GM23338 (cell line): Measurements from ENCODE around the gene FGF21. TPM values are rescaled to one million over a fixed set of nuclear protein-coding genes. Genes with fewer than 3 reads are reported as not detected.

Experiments used
- ATAC-seq: fragments of 200-7000 bp; cut with Tn5 transposase; 3 replicates; pipeline ENCODE4 v1.9.1; 2020
- DNase-seq: peaks from one replicate; pipeline ENCODE4 v3.0.0-alpha.2; 2015; ENCODE audit warnings: low spot score
- H2AFZ ChIP-seq: fragments of 200-600 bp; sonication (generic); 2 replicates; pipeline ENCODE4 v1.8.0; 2016; ENCODE audit warnings: antibody characterized with exemption, mild to moderate bottlenecking, moderate library complexity
- H3F3A ChIP-seq: fragments of 200-600 bp; sonication (generic); replicated peaks from 2 replicates; pipeline ENCODE4 v1.8.0; 2017; ENCODE audit warnings: antibody characterized with exemption, mixed run types, low read depth
- H3K27ac ChIP-seq: fragments of 200-600 bp; sonication (generic); 2 replicates; pipeline ENCODE4 v1.6.1; 2016; ENCODE audit warnings: low read depth
- H3K27me3 ChIP-seq: fragments of 200-600 bp; sonication (generic); 2 replicates; pipeline ENCODE4 v1.8.0; 2016; ENCODE audit warnings: mild to moderate bottlenecking, mixed run types, moderate library complexity; ENCODE audit not compliant: insufficient read depth
- H3K36me3 ChIP-seq: fragments of 200-600 bp; sonication (generic); 2 replicates; pipeline ENCODE4 v1.8.0; 2016; ENCODE audit warnings: mild to moderate bottlenecking; ENCODE audit not compliant: insufficient read depth
- H3K4me1 ChIP-seq: fragments of 200-600 bp; sonication (generic); 2 replicates; pipeline ENCODE4 v1.8.0; 2016; ENCODE audit warnings: mild to moderate bottlenecking, moderate library complexity; ENCODE audit not compliant: insufficient read depth
- H3K4me2 ChIP-seq: fragments of 200-600 bp; sonication (generic); 2 replicates; pipeline ENCODE4 v1.7.1; 2017; ENCODE audit warnings: mixed run types
- H3K4me3 ChIP-seq: fragments of 200-600 bp; sonication (generic); 2 replicates; pipeline ENCODE4 v1.6.1; 2016; ENCODE audit warnings: mixed run types
- H3K79me2 ChIP-seq: fragments of 200-600 bp; sonication (generic); replicated peaks from 2 replicates; pipeline ENCODE4 v1.8.0; 2017; ENCODE audit warnings: mild to moderate bottlenecking; ENCODE audit not compliant: insufficient read depth
- H3K9me2 ChIP-seq: fragments of 200-600 bp; sonication (generic); 2 replicates; pipeline ENCODE4 v1.8.0; 2017; ENCODE audit not compliant: insufficient read depth
- H4K20me1 ChIP-seq: fragments of 200-600 bp; sonication (generic); replicated peaks from 2 replicates; pipeline ENCODE4 v1.8.0; 2017; ENCODE audit warnings: mild to moderate bottlenecking; ENCODE audit not compliant: insufficient read depth
- H3K27ac Mint-ChIP-seq: 2 replicates; pipeline ENCODE4 v1.8.0; 2020; ENCODE audit warnings: inconsistent platforms, mild to moderate bottlenecking, moderate library complexity, mixed read lengths
- H3K27me3 Mint-ChIP-seq: 3 replicates; pipeline ENCODE4 v1.8.0; 2022; ENCODE audit warnings: low read depth, mild to moderate bottlenecking, moderate library complexity, mixed read lengths, inconsistent platforms; ENCODE audit not compliant: insufficient read depth, poor library complexity
- H3K36me3 Mint-ChIP-seq: 3 replicates; pipeline ENCODE4 v1.8.0; 2021; ENCODE audit warnings: low read depth, mild to moderate bottlenecking, inconsistent platforms, moderate library complexity, mixed read lengths
- H3K4me1 Mint-ChIP-seq: 3 replicates; pipeline ENCODE4 v1.8.0; 2020; ENCODE audit warnings: mild to moderate bottlenecking, inconsistent platforms, mixed read lengths
- H3K4me3 Mint-ChIP-seq: 3 replicates; pipeline ENCODE4 v1.8.0; 2021; ENCODE audit warnings: moderate library complexity, mild to moderate bottlenecking, inconsistent platforms, mixed read lengths
- H3K9me3 Mint-ChIP-seq: 3 replicates; pipeline ENCODE4 v1.8.0; 2020; ENCODE audit warnings: moderate library complexity, mild to moderate bottlenecking, inconsistent platforms, mixed read lengths
- CREB1 ChIP-seq: fragments of 250-450 bp; sonication (Bioruptor Pico); IDR thresholded peaks from 2 replicates; pipeline ENCODE4 v1.5.0; 2020; ENCODE audit warnings: low read depth, mild to moderate bottlenecking, moderate library complexity
- CTCF ChIP-seq, 2 experiments: fragments of 200-600 bp in 1 of 2; sonication (generic) in 1 of 2; conservative IDR thresholded peaks; 2 replicates each; pipeline versions ENCODE4 v1.5.1 to v1.6.1; 2016 to 2017; ENCODE audit warnings: antibody characterized with exemption in 2 of 2, low read depth in 2 of 2, mild to moderate bottlenecking in 2 of 2, moderate library complexity in 1 of 2
- EZH2 ChIP-seq: fragments of 200-600 bp; sonication (generic); IDR thresholded peaks from one replicate; pipeline ENCODE4 v1.8.0; 2017; ENCODE audit warnings: antibody characterized with exemption, mild to moderate bottlenecking, low read depth; ENCODE audit not compliant: unreplicated experiment
- EZH2phosphoT487 ChIP-seq: fragments of 200-600 bp; sonication (generic); IDR thresholded peaks from one replicate; pipeline ENCODE4 v1.8.1; 2018; ENCODE audit warnings: antibody characterized with exemption; ENCODE audit not compliant: unreplicated experiment
- POLR2AphosphoS5 ChIP-seq: IDR thresholded peaks from 2 replicates; pipeline ENCODE4 v1.6.1; 2016; ENCODE audit warnings: antibody characterized with exemption, low read depth
- STAT1 ChIP-seq: IDR thresholded peaks from one replicate; pipeline ENCODE4 v1.6.1; 2016; ENCODE audit warnings: antibody characterized with exemption; ENCODE audit not compliant: unreplicated experiment
- ZNF331 ChIP-seq: fragments of 250-450 bp; sonication (Bioruptor Pico); IDR thresholded peaks from 2 replicates; pipeline ENCODE4 v1.5.0; 2020; ENCODE audit warnings: low read depth, mild to moderate bottlenecking, moderate library complexity
- polyA plus RNA-seq: library from polyadenylated mRNA; unstranded; fragments of >200 nt; fragmentation: Nextera tagmentation; extraction: Ambion mirVana; gene quantifications from 2 replicates; pipeline ENCODE4 v1.2.1, GENCODE V29; 2016
- total RNA-seq: library from RNA; depleted of rRNA; stranded (reverse); fragments of >200 nt; shearing (Covaris generic); gene quantifications from 2 replicates; pipeline ENCODE4 v1.2.3, GENCODE V29; 2014

FGF21 gene
- total and polyA plus RNA-seq, 2 experiments from 2014 or later, result 0.78 to 1.3 TPM

- H3F3A ChIP-seq, result peaks cover 26% of the 10 kb centered on the region
- ATAC-seq, result peak; percentile 68
- peak overlapping the region; percentile 90 for H3K4me2 ChIP-seq
- H3K4me3 Mint-ChIP-seq, result peak overlapping the region; percentile 68
- peak overlapping the region; percentile 79 for H3K27ac ChIP-seq
- H3K4me3 ChIP-seq, result peak overlapping the region; percentile 68
- H3K79me2 ChIP-seq, result no peaks in the 10 kb centered on the region
- H3K4me1 ChIP-seq, result peaks cover 31% of the 10 kb centered on the region
- peaks cover 21% of the 10 kb centered on the region for H3K27me3 ChIP-seq
- peaks cover 33% of the 10 kb centered on the region for H3K4me1 Mint-ChIP-seq
- peaks cover 2% of the 10 kb centered on the region; the same call in 1 of the 2 replicates for H3K9me2 ChIP-seq
- DNase-seq, result peak; percentile 97
- peak overlapping the region; percentile 78; the same call in 1 of the 2 replicates for H2AFZ ChIP-seq
- H3K9me3 Mint-ChIP-seq, result peaks cover 5% of the 10 kb centered on the region; the same call in 2 of the 3 replicates
- H3K27me3 Mint-ChIP-seq, result peaks cover 39% of the 10 kb centered on the region
- no peaks in the 10 kb centered on the region for H3K36me3 ChIP-seq
- H3K36me3 Mint-ChIP-seq, result peaks cover 4% of the 10 kb centered on the region
- no peaks in the 10 kb centered on the region for H4K20me1 ChIP-seq
- TF ChIP-seq POLR2AphosphoS5 (peak; percentile 52), CTCF (conservative IDR thresholded peaks at IDR 0.05; ENCODE audit: low read depth in 2 of 2) (peak in 1 of 2 experiments; percentile 71; a peak in 2 of 4 replicates), EZH2 (peak; percentile 25), STAT1 (no peak), CREB1 (no peak)
- peak overlapping the region; percentile 92 for H3K27ac Mint-ChIP-seq
These were observed 16.5 kb upstream of the FGF21 start for GRCh38 chr19:48738557-48739403.

GRCh38 chr19:48739404-48740163, 15.7 kb upstream of the FGF21 start:
- H4K20me1 ChIP-seq, result no peaks in the 10 kb centered on the region
- H3F3A ChIP-seq, result peaks cover 26% of the 10 kb centered on the region
- no peak for DNase-seq
- ATAC-seq, result no peak
- H3K27me3 ChIP-seq, result peaks cover 21% of the 10 kb centered on the region
- TF ChIP-seq CTCF (conservative IDR thresholded peaks at IDR 0.05; ENCODE audit: low read depth in 2 of 2), result no peak
- no peak for TF ChIP-seq EZH2phosphoT487
- TF ChIP-seq ZNF331, result no peak
- TF ChIP-seq EZH2, result peak; percentile 49
- no peak for TF ChIP-seq STAT1
- H3K4me3 Mint-ChIP-seq, result peak overlapping the region; percentile 62
- H3K4me1 Mint-ChIP-seq, result peaks cover 33% of the 10 kb centered on the region
- no peaks in the 10 kb centered on the region for H3K36me3 ChIP-seq
- peak overlapping the region; percentile 78; the same call in 1 of the 2 replicates for H2AFZ ChIP-seq
- H3K27me3 Mint-ChIP-seq, result peaks cover 40% of the 10 kb centered on the region
- no peak overlapping the region for H3K27ac Mint-ChIP-seq
- peak overlapping the region; percentile 90 for H3K4me2 ChIP-seq
- H3K27ac ChIP-seq, result no peak overlapping the region
- H3K79me2 ChIP-seq, result no peaks in the 10 kb centered on the region
- peak overlapping the region; percentile 68 for H3K4me3 ChIP-seq
- H3K36me3 Mint-ChIP-seq, result peaks cover 4% of the 10 kb centered on the region
- peaks cover under 1% of the 10 kb centered on the region; the same call in 1 of the 2 replicates for H3K9me2 ChIP-seq
- H3K4me1 ChIP-seq, result peaks cover 31% of the 10 kb centered on the region
- H3K9me3 Mint-ChIP-seq, result peaks cover 5% of the 10 kb centered on the region; the same call in 2 of the 3 replicates
